Prostate gland (tissue), 2 donors: ENCODE results near the gene BEX3. TPM values are rescaled to one million over a fixed set of nuclear protein-coding genes. Genes with fewer than 3 reads are reported as not detected.

Experiments
- DNase-seq: peaks from one replicate; pipeline ENCODE4 v3.0.0-alpha.2; 2019; ENCODE audit warnings: low spot score
- H3K27ac ChIP-seq, 2 donors: fragments of 200-600 bp; sonication (generic); 2 replicates each; pipeline ENCODE4 v1.5.1; 2017 to 2019
- H3K27me3 ChIP-seq: fragments of 200-600 bp; sonication (generic); replicated peaks from 2 replicates; pipeline ENCODE4 v1.5.1; 2019; ENCODE audit not compliant: insufficient read depth
- H3K36me3 ChIP-seq, 2 donors: fragments of 200-600 bp; sonication (generic); 1 replicate in 1 of 2; 2 replicates in 1 of 2; pipeline versions ENCODE4 v1.5.1 to v1.8.1; 2017 to 2019
- H3K4me1 ChIP-seq: fragments of 200-600 bp; sonication (generic); replicated peaks from 2 replicates; pipeline ENCODE4 v1.5.1; 2019
- H3K4me3 ChIP-seq, 2 donors: fragments of 200-600 bp; sonication (generic); 2 replicates each; pipeline ENCODE4 v1.5.1; 2017 to 2019
- H3K9me3 ChIP-seq: fragments of 200-600 bp; sonication (generic); 2 replicates; pipeline ENCODE4 v1.5.1; 2017
- CTCF ChIP-seq, 4 experiments: fragments of 200-600 bp in 2 of 4; fragments of 450-650 bp in 2 of 4; sonication (generic) in 2 of 4; IDR thresholded peaks; 1 replicate in 3 of 4; 2 replicates in 1 of 4; pipeline ENCODE4 v1.5.1; 2016 to 2019; ENCODE audit warnings: antibody characterized with exemption in 4 of 4, mild to moderate bottlenecking in 2 of 4, moderate library complexity in 2 of 4
- POLR2A ChIP-seq: fragments of 450-650 bp; IDR thresholded peaks from one replicate; pipeline ENCODE4 v1.6.1; 2016; ENCODE audit warnings: antibody characterized with exemption, mild to moderate bottlenecking
- POLR2AphosphoS5 ChIP-seq: sonication (generic); formaldehyde crosslinking; IDR thresholded peaks from one replicate; pipeline ENCODE4 v1.6.1; 2017; ENCODE audit warnings: antibody characterized with exemption
- WGBS: methylation state at CpG from one replicate; pipeline ENCODE4 v1.1.5; 2018; 5-methylcytosine and 5-hydroxymethylcytosine counted together
- intact Hi-C: fragments of 100-400 bp; cut with DNase I; formaldehyde crosslinking; loops from one replicate; pipeline ENCODE4 v1.14.2; 2022
- small RNA-seq, 2 donors: library from RNA; depleted of rRNA; stranded (forward); fragments of <200 nt; gene quantifications; one replicate each; pipeline ENCODE3, GENCODE V24; 2016
- total RNA-seq, 2 donors: library from RNA; depleted of rRNA; stranded (reverse); fragments of >200 nt; gene quantifications; one replicate each; pipeline ENCODE4 v1.1.0, GENCODE V29; 2016

BEX3 gene
- total RNA-seq, 2 donors from 2014 or later: 249 to 418 TPM

- H3K36me3 ChIP-seq: no peaks in the 10 kb centered on the region
- no peaks in the 10 kb centered on the region for H3K4me1 ChIP-seq
- TF ChIP-seq POLR2AphosphoS5 (no peak), POLR2A (no peak), CTCF (IDR thresholded peaks at IDR 0.05) (no peak)
- H3K9me3 ChIP-seq: no peaks in the 10 kb centered on the region
- H3K27me3 ChIP-seq: no peaks in the 10 kb centered on the region
- no peak for DNase-seq
- H3K27ac ChIP-seq: no peak overlapping the region
- 65% methylated on average over 2 of the region's 2 CpGs for WGBS
- intact Hi-C loops: no loop called here
- H3K4me3 ChIP-seq: no peak overlapping the region
These were observed 41.6 kb downstream of the BEX3 start for GRCh38 chrX:103417933-103418332.

- Histone ChIP-seq H3K9me3 (no peaks in the 10 kb centered on the region), H3K36me3 (no peaks in the 10 kb centered on the region), H3K27ac (no peak overlapping the region), H3K4me1 (no peaks in the 10 kb centered on the region), H3K27me3 (no peaks in the 10 kb centered on the region), H3K4me3 (no peak overlapping the region)
- TF ChIP-seq POLR2A (no peak), CTCF (IDR thresholded peaks at IDR 0.05) (no peak), POLR2AphosphoS5 (no peak)
- WGBS: 100% methylated on average over 1 of the region's 1 CpG
- DNase-seq: no peak
- intact Hi-C loops: no loop called here
These were observed 42.5 kb downstream of the BEX3 start for GRCh38 chrX:103418811-103419340.

GRCh38 chrX:103423955-103424638, 47.8 kb downstream of the BEX3 start:
- Histone ChIP-seq H3K9me3 (no peaks in the 10 kb centered on the region), H3K27ac (no peak overlapping the region), H3K4me1 (no peaks in the 10 kb centered on the region), H3K27me3 (no peaks in the 10 kb centered on the region), H3K36me3 (no peaks in the 10 kb centered on the region), H3K4me3 (no peak overlapping the region)
- TF ChIP-seq POLR2A (no peak), CTCF (IDR thresholded peaks at IDR 0.05) (no peak), POLR2AphosphoS5 (no peak)
- intact Hi-C loops: no loop called here
- no peak for DNase-seq
- WGBS: 92% methylated on average over 3 of the region's 3 CpGs

Small RNA genes lying within 50 kb of the gene (small RNA-seq; reads per million reads assigned to genes)
- 0 reads per million in 2 donors for gene Z92846.1

Other genes with a start within 250 kb of the BEX3 start
- gene BEX4, start 161.4 kb upstream of the BEX3 start, total RNA-seq: 100 to 1,000 TPM in 1 of 2 donors, 10 to 100 TPM in 1; 60.6 to 116 TPM
- 10 to 100 TPM; 59.4 to 90.0 TPM for gene TCEAL8, start 121.4 kb upstream of the BEX3 start, total RNA-seq
- gene TCEAL5, start 99.8 kb upstream of the BEX3 start, total RNA-seq: 10 to 100 TPM in 1 of 2 donors, not detected in 1; 48.4 TPM
- 10 to 100 TPM; 41.2 to 79.0 TPM for gene BEX2, start 65.5 kb upstream of the BEX3 start, total RNA-seq
- 1 to 10 TPM; 1.4 to 6.2 TPM for gene TCEAL7, start 46.3 kb upstream of the BEX3 start, total RNA-seq
- gene TCEAL9, start 20.0 kb upstream of the BEX3 start, total RNA-seq: 10 to 100 TPM; 49.8 to 88.2 TPM
- gene RAB40A, start 143.0 kb downstream of the BEX3 start, total RNA-seq: 10 to 100 TPM in 1 of 2 donors, 1 to 10 TPM in 1; 1.5 to 24.7 TPM
- 100 to 1,000 TPM; 127 to 182 TPM for gene TCEAL4, start 209.0 kb downstream of the BEX3 start, total RNA-seq
- 10 to 100 TPM; 75.5 to 92.0 TPM for gene TCEAL3, start 231.4 kb downstream of the BEX3 start, total RNA-seq